NOMO-1 treated with DMSO at 0.1 percent for 48 hours (cell line): ENCODE results near the gene HAP1.
A peak's percentile ranks its signal among the peaks of the same experiment; 100 is the strongest.
"Not testable (repeated sequence)": the region's sequence is repeated elsewhere in the genome, so short reads cannot be mapped to it uniquely, and the experiment has no call there.

Source experiments
- DNase-seq: peaks from one replicate; lab custom pipeline; 2025; ENCODE audit not compliant: unreplicated experiment; lab: John Stamatoyannopoulos, UW

The HAP1 gene

DNA sequence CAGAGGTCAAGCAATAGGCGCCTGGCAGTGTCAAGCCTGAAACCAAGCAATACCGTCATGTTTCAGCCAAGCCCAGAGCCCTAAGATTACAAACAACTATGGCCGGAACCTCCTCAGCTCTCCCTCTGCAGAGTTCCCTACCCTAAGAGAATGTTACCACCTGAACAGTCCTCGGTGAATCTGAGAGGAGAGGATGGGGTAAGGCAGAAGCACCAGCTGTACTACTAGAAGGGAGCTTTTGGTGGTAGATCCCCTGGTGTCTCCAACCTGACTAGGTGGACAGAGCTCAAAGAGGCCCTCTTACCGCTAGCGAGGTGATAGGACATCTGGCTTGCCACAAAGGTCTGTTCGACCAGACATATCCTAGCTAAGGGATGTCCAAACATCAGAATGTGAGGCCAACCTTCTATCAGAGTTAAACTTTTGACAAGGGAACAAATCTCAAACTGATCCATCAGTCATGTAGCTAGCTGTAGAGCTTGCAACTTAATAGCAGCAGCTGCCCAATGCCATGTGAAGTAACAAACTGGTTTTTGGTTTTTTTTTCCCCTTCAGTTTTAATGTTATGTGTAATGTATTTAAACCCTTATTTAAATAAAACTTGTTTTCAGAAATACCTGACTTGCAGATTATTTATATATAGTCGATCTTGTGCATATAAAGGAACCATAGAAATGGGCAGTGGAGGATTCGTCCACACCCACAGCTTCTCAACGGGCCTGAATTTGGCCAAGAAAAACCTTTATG is 43.2 kb downstream of the HAP1 start:
- no peak for DNase-seq

DNA sequence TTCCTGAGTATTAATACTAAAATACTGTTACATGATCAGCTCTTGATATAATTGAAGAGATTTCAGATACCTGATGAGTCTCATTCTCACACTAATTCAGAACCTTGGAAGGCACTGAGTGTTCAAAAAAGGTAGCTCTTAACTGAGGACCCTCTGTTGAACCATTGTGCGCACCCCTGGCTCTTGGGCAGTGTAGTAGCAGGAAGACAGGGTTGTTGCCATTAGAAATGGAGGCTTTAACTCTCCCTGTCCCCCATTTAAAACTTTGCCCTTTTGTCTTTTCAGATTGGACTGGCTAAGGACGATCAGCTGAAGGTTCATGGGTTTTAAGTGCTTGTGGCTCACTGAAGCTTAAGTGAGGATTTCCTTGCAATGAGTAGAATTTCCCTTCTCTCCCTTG is 43.9 kb downstream of the HAP1 start:
- DNase-seq, result no peak

DNA sequence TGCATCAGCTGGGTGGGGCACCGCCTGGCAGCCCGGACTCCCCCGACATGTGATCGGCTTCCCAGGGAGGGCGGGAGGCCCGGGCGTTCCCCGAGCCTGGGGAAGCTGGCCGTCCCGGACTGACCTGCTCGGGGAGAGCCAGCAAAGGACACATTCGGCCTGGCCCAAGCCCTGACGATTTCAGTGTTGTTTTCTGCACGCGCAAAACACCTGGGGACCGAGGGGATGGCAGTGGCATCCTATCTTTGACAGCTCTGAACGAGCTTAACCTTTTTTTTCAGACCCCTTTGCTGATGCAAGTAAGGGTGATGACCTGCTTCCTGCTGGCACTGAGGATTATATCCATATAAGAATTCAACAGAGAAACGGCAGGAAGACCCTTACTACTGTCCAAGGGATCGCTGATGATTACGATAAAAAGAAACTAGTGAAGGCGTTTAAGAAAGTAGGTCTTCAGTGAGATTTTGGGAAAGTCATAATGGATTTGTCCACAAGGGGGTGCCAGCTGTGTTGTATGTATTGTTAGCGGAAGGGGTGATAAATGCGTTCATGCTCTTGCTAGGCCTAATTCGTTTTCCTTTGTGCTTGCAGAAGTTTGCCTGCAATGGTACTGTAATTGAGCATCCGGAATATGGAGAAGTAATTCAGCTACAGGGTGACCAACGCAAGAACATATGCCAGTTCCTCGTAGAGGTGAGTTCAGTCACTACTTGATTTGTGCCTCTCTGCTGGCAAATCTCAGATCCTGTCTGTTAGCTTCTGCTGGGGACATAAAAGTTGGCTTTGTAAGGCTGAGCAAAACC is 44.7 kb downstream of the HAP1 start:
- DNase-seq, result peak; percentile 49

DNA sequence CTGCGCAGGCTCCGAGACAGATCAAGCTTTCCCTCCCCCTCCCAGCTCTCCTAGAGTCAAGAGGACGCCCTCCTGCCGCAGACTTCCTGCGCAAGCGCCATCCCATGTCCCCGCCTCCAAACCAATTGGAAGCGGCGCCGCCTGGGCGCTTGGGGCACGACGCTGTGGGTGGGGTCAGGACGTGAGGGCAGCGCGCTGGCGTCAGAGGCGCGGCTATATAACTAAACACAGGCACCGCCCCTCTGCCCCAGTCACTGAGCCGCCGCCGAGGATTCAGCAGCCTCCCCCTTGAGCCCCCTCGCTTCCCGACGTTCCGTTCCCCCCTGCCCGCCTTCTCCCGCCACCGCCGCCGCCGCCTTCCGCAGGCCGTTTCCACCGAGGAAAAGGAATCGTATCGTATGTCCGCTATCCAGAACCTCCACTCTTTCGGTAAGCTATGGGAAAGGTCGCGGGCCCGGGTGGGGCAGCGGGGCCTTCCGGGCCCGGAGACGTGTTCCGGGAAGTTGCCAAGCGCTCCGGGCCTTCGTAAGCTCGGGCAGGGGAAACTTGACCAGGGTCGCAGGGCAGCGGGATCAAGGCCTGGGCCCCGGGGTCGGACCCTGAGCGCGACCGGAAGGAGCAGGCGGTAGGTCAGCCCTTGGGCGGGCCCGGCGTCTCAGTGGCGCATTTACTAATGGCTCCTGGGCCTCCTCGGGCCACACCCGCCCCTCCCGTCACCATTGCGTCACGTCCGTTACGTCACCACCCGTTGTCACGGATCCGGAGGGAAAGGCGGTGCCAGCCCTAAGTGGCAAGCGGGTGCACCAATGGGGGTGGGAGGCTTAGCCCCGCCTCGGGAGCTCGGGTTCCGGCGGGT is 45.6 kb downstream of the HAP1 start, which contains the start of gene EIF1:
TSS of gene EIF1 (plus strand) at position 245 of the 856 bp plus-strand sequence. CDS start at position 399, 154 bp downstream.
- peak; percentile 99 for DNase-seq

DNA sequence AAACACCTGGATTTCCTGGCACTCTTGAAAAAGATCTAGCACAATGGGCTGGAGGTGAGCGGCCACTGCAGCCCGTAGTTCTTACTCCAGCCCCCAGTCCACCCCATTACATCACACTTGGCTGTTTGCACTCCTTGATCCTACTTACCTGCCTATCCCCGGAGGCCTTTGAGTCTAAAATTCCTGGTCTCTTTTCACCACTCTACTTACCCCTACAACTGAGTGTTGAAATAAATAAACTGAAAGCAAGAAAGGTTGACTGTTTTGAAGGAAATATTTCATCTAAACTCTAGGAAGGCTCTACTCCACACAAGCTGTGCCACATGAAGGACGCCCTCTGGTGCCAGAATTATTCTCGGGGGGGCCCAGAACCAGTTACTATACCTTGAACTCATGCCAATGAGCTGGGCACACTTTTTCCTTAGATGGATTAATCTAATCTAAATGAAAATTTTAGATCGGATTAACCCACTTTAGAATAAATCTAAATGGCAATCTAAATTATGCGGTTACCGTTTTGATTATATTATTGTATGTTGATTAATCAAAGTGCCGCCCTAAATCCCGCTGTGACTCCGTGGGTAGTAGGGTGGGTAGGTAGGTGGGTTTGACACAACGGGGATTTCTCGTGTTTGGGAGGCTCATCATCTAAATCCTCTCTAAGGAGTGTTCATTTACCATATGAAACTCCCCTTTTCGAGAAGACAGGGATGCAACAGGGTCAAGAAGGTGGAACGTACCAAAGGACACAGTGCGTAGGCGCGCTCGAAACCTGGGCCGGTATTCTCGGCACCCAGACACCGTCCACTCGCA is 46.4 kb downstream of the HAP1 start:
- DNase-seq, result peak; percentile 72

DNA sequence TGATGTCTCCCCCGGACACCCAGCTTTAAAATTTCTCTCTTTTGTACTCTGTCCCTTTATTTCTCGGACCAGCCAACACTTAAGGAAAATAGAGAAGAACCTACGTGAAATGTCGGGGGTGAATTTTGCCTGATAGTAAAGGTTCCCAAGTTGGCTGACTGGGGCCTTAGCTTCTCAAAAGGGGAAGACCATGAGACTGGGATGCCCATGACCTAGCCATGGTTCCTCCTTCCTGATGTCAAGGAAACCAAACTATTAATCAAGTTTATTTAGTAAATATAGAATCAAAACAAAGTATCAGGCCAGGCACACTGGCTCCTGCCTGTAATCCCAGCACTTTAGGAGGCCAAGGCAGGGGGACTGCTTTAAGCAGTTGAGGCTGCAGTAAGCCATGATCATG is 48.2 kb downstream of the HAP1 start:
- no peak for DNase-seq

GRCh38 chr17:41685753-41686152 is 48.7 kb downstream of the HAP1 start:
- not testable (repeated sequence) for DNase-seq

- DNase-seq, result no peak
Observed at GRCh38 chr17:41684035-41684434, 50.4 kb downstream of the HAP1 start.

DNA sequence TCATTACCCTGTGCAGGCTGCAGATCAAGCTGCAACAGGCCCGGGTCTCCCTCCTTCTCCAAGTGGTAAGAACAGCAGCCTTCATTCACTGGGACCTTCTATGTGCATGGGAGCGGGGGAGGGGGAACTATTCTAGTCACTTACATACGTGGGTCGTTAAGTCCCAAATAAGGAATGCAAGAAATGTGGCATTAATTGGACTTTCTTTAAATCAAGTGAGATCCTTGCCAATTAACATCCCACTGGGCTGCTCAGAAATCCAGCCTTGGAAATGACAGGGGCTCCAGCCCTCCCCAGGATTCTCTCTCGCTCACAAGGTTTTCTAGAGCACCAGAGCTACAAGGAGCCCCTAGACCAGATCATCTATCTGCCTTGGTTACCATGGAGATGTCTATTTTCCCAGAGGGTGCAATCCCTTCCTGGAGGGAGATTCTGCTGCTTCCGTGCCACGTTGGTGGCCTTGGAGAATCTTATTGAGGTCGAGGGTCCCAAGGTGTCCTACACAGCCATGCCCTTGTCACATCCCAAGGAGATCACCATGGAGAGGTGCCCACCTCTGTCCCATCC is 50.9 kb downstream of the HAP1 start:
- no peak for DNase-seq

DNA sequence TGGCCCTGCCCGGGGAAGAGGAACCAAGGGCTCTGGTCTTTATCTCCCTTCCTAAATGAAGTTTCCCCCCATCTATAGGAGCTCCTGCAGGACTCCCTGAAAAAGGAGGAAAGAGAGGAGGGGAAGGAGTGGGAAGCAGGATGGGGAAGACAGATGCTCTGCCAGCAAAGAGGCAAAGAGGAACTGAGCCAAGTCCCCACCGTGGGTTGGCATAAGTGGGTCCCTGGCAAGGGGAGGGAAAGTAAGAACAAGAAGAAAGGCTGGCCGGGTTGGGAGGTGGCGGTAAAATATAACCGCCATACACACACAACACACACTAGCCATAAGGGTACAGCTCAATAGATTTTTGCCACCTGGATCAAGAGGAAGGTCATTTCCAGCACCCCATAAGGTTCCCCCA is 51.8 kb downstream of the HAP1 start:
- DNase-seq, result no peak

DNA sequence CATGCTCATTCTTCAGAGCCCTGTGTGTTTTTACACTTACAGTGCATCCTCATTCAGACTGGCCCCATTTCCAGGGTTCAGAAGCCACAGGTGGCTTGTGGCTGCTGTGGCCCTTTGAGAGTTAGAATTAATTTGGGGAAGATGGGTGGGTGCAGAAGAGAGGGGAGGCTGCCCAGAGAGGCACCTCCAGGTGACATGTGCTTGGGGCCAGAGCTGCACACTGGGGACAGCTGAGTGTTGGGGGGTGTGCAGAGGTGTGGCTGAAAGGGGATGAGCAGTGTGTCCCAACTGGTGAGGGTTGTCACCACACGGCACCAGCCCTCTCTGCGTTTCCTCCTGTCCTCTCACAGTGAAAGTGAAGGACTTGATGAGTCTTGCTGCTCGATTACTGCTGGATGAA is 52.7 kb downstream of the HAP1 start:
- no peak for DNase-seq

- DNase-seq, result no peak
Observed at GRCh38 chr17:41680426-41681040, 53.9 kb downstream of the HAP1 start.

- DNase-seq, result no peak
Observed at GRCh38 chr17:41679740-41680425, 54.6 kb downstream of the HAP1 start.

DNA sequence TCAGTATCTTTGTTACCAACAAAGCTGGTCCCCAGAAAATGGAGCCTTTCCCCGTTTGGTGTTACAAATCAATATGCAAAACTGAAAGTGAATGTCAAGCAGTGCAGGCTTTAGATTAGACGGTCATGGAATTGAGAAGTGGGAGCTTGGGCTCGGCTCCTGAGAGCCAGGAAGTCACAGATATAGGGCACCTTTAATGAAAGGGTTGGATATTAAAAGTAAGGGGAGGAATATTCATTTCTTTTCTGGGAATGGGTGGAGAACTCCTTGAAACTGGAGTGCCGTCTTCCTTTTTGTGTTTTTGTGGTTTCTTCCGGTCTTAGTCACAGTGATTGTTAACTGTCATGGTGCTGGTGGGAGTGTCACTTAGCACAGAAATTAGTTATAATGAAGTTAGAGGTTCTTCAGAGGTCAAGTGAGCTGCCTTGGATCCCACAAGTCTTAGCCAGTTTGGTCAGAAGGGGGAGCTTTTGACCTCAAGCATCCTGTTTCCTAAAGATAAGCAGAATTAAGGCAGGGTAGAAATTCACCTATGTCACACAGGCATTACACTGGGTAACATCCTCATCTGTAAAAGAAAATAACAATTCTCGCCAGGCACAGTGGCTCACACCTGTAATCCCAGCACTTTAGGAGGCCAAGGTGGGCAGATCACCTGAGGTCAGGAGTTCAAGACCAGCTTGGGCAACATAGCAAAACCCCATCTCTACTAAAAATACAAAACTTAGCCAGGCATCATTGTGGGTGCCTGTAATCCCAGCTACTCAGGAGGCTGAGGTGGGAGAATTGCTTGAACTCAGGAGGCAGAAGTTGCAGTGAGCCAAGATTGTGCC is 55.3 kb downstream of the HAP1 start:
- peak; percentile 93 for DNase-seq

GRCh38 chr17:41678411-41678906 is 56.0 kb downstream of the HAP1 start:
- DNase-seq, result no peak

- no peak for DNase-seq
Observed at GRCh38 chr17:41676058-41676419, 58.4 kb downstream of the HAP1 start.

GRCh38 chr17:41675157-41676057 is 59.0 kb downstream of the HAP1 start:
- not testable (repeated sequence) for DNase-seq
